Left cardiac atrium (tissue), 4 donors: ENCODE measurements around the gene KCNK1. TPM values are rescaled to one million over a fixed set of nuclear protein-coding genes. Genes with fewer than 3 reads are reported as not detected.

Experiments
- ATAC-seq, 2 donors: fragments of 200-7000 bp; cut with Tn5 transposase; one replicate each; pipeline ENCODE4 v1.9.1; 2020; ENCODE audit warnings: mild to moderate bottlenecking in 2 of 2, moderate library complexity in 2 of 2
- DNase-seq: peaks from one replicate; pipeline ENCODE4 v3.0.0-alpha.2; 2020
- intact Hi-C, 2 donors: fragments of 100-400 bp; cut with DNase I; formaldehyde crosslinking; loops; one replicate each; pipeline versions ENCODE4 v1.14.1 to v1.15.1; 2022 to 2023
- microRNA-seq, 2 donors: library from miRNA; unstranded; fragments of <30 nt; microRNA quantifications; one replicate each; pipeline ENCODE4 v1.2.0, GENCODE V29; 2020
- total RNA-seq, 2 donors: library from RNA; stranded (reverse); fragmentation: NEBNext Ultra II Directional; extraction: Animal tissue kit (Norgen Biotek cat#: 25700); gene quantifications; one replicate each; pipeline ENCODE4 v1.2.1, GENCODE V29; 2021
- donor health status: DM: no; HTN: yes; CAD: no.
- donor health status: DM: no; HTN: yes; CAD: no; lungs with severe emphysema.
- donor health status: DM: yes; HTN: yes; CAD: no.
- donor health status: Dilated cardiomyopathy.

KCNK1 gene
- total RNA-seq, 2 donors from 2014 or later, result 60.9 to 69.6 TPM

- ATAC-seq (peak; percentile 41 to 68), DNase-seq (no peak)
- intact Hi-C loops, result no loop called here
These were observed 105.9 kb downstream of the KCNK1 start for GRCh38 chr1:233719655-233720341.

- intact Hi-C loops, result no loop called here
- DNase-seq (no peak), ATAC-seq (peak; percentile 17 to 36)
These were observed 107.2 kb downstream of the KCNK1 start for GRCh38 chr1:233721004-233721595.

Small RNA genes within 50 kb of the gene (microRNA-seq; reads per million reads assigned to microRNA genes)
- gene MIR4427, result 0 reads per million in 2 donors
